ENCODE measurements around the gene SEC16A.
A peak's percentile ranks its signal among the peaks of the same experiment; 100 is the strongest.

The SEC16A gene

GRCh38 chr9:136517950-136518349 lies 35.1 kb upstream of the SEC16A start:
- no peak for DNase-seq (ENCODE audit: low read depth in 3 of 3)

DNA sequence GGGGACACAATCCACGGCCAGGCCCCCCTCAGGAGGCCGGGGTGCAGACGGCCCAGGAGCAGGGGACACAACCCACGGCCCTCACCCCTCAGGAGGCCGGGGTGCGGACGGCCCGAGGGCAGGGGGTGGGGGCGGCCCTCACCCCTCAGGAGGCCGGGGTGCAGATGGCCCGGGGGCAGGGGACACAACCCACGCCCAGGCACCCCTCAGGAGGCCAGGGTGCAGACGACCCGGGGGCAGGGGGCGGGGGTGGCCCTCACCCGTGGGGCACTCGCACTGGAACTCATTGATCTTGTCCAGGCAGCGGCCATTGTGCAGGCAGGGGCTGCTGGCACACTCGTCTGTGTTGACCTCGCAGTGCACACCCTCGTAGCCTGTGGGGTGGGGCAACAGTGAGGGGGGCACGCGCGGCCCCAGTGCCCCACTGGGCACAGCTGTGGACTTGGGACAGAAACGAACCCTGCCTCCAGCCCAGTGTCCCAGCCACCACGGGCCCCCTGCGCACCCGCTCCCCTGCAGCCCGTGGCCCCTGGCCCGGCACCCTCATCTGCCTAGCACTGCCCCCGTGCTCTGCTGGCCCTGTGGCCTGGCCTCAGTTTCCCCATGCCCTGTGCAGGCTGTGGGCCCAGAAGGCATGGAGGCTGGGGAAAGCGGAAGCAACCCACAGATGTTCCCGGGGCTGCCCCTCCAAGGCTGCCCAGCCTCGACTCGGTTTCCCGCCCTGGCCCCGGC lies 34.3 kb upstream of the SEC16A start:
- DNase-seq (ENCODE audit: low read depth in 3 of 3): no peak

DNA sequence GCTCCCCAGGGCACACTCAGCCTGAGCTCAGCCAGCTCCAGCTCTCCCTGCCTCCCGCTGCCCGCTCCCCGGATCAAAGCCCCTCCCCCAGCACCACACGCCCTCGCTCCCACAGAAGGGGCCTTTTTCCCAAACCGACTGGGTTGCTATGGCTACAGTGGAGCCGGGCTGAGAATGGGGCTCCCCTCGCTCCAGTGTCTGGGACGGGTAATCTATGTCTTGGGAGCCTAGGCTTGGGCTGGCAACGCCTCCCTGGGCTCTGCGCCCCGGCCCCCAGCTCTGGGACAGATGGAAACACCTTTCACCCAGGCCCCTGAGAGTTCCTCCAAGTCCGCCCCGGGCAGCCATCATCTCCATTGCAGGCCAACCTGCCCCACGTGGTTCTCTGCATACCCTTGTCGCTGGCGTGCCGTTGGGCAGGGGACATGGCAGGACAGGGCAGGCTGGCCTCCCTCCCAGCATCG lies 33.4 kb upstream of the SEC16A start:
- no peak for DNase-seq (ENCODE audit: low read depth in 3 of 3)

- no peak for DNase-seq (ENCODE audit: low read depth in 3 of 3)
Measured at GRCh38 chr9:136515276-136515675, 32.4 kb upstream of the SEC16A start.

DNA sequence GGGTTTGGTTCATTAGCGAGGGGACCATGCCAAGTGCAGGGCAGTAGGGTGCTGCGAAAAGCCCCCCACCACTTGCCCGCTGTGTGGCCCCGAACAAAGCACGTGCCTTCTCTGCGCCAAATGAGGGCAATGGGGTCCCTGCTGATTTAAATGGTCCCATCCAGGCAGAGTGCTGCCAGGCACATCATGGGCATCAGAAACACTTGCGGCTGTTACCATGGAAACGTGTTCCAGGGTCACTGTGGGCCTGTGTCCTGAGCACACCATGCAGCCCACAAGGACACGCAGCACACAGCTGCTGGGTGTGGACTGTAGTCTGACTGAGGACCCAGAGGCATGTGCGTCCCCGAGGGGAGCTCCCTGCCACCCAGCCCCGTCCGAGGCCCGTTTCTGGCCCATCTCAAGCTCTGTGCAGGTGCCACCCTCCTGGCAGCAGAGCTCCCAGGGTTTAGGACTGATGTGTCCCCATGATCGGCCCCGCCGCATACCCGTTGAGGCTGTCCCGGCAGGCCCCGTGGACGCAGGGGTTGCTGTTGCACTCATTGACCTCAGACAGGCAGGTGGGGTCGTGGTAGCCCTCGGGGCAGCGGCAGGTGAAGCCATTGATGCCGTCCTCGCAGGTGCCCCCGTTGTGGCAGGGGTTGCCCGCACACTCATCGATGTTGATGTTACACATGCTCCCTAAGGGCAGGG lies 31.3 kb upstream of the SEC16A start:
- DNase-seq (ENCODE audit: low read depth in 3 of 3): no peak

DNA sequence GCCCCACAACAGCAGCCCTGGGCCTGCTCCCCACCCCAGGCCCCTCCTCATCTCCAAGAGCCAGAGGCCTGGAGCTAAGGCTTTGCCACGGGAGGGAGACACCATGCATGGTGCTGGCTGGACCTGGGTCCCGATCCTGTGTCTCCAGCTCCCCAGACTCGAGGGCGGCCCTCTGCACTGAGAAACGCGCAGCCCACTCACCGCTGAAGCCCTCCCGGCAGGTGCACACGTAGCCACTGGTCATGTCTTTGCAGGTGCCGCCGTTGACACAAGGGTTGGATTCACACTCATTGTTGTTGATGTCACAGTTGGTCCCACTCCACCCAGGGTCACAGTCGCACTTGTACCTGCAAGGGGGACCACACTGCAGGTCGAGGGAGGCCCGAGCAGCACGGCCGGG lies 30.4 kb upstream of the SEC16A start:
- DNase-seq (ENCODE audit: low read depth in 3 of 3): no peak

DNA sequence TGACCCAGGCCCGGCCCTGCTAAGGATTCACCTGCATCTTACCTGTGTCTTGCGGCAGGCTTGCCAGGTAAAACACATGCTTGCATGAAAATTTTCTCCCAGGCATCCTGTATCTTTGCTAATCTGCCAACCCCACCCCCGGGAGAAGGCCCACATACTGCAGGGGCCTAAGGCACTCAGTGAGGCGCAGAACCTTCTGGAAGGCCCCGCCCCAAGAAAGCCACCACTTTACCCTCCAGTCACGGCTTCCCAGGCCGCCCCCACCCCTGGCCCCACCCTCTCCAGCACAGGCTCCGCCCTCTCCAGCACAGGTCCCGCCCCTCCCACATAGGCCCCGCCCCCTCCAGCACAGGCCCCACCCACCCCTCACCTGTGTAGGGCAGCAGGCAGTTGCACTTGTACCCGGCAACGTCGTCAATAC lies 29.8 kb upstream of the SEC16A start:
- DNase-seq (ENCODE audit: low read depth in 3 of 3): peak in 1 of 3 experiments; percentile 24

- DNase-seq (ENCODE audit: low read depth in 3 of 3): no peak
Measured at GRCh38 chr9:136511670-136512592, 29.1 kb upstream of the SEC16A start.

DNA sequence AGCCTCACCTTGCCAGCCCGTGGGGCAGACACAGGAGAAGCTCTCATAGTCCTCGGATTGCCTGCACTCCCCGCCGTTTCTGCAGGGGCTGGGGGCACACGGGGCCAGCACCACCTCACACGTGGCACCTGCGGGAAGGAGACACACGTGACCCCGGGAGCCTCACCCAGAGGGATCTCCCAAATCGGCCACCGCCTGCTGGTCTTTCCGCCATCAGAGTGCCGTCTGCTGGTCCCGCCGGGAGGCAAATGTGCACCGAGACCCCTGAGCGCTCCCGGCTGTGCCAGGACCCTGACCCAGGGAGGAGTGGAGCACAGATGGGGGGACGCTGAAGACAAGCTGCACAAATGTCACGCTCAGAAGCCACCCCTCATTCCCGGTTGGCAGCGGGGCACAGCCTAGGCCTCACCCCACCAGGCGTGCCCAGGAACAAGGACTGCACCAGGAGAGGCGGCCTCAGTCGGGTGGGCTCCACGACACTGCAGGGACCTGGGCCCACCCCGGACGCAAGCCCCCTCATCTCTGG lies 28.4 kb upstream of the SEC16A start:
- no peak for DNase-seq (ENCODE audit: low read depth in 3 of 3)

GRCh38 chr9:136510561-136510960 lies 27.7 kb upstream of the SEC16A start:
- DNase-seq (ENCODE audit: low read depth in 3 of 3): no peak

GRCh38 chr9:136509549-136509948 lies 26.7 kb upstream of the SEC16A start:
- no peak for DNase-seq (ENCODE audit: low read depth in 3 of 3)

DNA sequence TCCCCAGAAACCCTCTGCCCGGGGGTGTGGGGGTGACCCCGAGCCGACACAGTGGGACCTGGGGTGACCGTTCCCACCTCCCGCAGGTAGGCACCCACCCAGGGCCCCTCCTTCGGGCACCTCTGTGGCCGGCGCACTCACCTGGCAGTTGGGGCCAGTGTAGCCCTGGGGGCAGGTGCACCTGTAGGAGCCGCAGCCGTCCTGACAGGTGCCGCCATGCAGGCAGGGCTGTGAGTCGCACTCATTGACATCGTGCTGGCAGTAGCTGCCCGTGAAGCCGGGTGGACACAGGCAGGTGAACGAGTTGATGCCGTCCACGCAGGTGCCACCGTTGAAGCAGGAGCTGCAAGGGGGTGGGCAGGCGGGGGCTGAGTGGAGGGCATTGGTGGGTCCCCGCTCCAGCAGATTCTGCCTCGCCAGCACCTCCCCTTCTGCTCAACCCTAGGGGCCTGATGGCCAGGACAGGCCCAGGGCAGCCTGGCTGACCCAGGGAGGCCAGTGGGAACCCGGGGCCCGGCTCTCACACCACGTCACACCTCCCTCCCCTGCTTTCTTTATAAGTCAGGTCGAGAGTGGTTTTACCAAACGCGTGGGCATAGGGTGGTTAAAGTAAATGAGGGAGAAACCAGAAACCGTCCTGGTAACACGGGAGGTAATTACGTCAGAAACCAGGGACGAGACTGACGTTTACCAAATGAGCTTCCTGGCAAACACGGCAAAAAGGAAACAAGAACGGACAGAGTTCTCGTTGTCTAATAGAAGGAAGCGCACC lies 26.1 kb upstream of the SEC16A start:
- no peak for DNase-seq (ENCODE audit: low read depth in 3 of 3)

DNA sequence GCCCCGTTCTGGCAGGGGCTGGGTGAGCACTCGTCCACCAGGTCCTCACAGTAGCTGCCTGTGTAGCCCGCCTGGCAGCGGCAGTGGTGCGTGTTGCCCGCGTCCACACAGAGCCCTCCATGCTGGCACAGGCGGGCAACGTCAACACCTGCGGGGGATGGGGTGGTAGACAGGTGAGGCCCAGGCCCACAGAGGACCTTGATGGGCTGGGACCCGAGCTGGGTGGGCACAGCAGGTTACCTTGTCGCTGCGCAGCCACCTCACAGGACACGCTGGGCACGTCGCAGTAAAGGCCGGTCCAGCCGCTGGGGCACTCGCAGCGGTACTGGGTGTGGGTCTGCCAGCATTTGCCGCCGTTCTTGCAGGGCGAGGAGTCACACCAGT lies 25.1 kb upstream of the SEC16A start:
- no peak for DNase-seq (ENCODE audit: low read depth in 3 of 3)

DNA sequence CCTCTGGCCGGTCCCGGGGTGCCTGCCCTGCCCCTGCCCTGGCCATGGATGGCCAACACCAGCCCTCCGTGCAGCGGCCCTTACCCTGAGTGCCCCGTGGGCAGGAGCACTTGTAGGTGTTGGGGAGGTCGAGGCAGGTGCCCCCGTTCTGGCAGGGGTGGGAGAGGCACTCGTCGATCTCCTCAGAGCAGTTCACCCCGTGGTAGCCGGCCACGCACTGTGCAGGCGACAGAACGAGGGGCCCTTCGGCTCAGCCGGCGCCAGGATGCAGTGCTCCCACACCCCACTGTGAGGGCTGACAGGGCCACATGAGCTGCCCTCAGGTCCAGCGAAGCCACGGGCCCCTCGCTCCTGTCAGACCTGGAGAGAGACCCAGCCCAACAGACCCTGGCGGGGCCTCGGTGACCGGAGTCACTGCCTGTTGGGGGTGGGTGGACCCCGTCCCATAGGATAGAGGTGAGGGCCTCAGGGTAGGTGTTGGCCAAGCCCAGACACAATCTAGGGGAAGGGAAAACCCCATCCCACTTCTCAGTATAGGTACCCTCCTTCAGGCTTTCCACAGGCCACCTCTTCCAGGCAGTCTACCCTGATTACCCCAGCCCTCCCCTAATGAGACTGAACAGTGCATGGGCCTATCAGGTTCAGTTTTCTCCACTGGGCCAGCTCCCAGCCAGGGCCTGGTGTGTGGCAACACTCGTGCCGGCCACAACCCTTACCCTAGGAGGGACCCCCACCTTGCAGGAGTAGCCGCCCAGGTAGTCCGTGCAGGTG lies 24.6 kb upstream of the SEC16A start:
- DNase-seq (ENCODE audit: low read depth in 3 of 3): no peak

- no peak for DNase-seq (ENCODE audit: low read depth in 3 of 3)
Measured at GRCh38 chr9:136506425-136506824, 23.6 kb upstream of the SEC16A start.

- no peak for DNase-seq (ENCODE audit: low read depth in 3 of 3)
Measured at GRCh38 chr9:136505406-136506403, 22.9 kb upstream of the SEC16A start.

DNA sequence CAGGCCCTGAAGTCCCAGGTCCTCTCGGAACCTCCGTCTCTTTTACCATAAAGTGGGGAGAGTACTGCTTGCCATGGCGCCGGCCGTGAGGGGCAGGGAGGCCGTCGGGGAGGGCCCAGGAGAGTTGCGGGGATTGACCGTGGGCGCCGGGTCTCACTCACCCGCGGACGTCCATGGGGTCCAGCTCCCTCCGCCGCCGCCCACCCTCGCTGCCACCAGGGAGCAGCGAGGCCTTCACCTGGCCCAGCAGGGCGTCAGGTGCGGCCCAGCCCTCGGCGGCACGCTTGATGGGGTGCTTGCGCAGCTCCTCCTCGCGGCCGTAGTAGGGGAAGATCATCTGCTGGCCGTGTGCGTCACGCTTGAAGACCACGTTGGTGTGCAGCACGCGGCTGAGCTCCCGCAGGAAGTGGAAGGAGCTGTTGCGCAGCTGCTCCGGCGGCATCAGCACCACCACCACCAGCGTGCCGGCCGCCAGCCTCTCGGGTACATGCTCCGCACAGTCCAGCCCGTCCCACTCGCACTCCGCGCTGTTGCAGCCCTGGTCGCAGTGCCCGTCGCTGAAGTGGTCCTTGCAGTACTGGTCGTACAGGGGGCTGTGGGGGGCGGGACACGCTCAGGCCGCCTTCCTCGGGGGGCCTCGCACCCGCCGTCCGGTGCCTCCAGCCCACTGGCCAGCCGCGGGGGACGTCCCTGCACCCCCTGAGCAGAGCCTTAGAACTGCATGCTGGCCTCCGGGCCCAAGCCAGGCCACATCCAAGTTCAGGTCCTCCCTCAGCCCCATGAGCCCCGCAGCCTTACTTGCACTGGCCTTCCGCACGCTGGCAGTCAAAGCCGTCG lies 21.9 kb upstream of the SEC16A start:
- DNase-seq (ENCODE audit: low read depth in 3 of 3): no peak

GRCh38 chr9:136502940-136503550 lies 20.2 kb upstream of the SEC16A start:
- no peak for DNase-seq (ENCODE audit: low read depth in 3 of 3)

Data from stimulated activated CD4-positive, alpha-beta T cell treated with anti-CD3 and anti-CD28 coated beads, TNF-alpha, amount 100 ng/mL, for 24 hours (primary cell).